Right lobe of liver (tissue), 6 donors: ENCODE results near the gene MYO5A. TPM values are rescaled to one million over a fixed set of nuclear protein-coding genes. Genes with fewer than 3 reads are reported as not detected.

Experiments used
- ATAC-seq, 4 donors: fragments of 200-7000 bp; cut with Tn5 transposase; one replicate each; pipeline ENCODE4 v1.9.1; 2020; ENCODE audit warnings: mild to moderate bottlenecking in 4 of 4, moderate library complexity in 4 of 4
- DNase-seq, 3 donors: peaks; one replicate each; pipeline ENCODE4 v3.0.0-alpha.2; 2020
- H3K27ac ChIP-seq, 3 donors: fragments of 200-600 bp; one replicate each; pipeline ENCODE4 v1.8.0; 2022
- H3K27me3 ChIP-seq, 2 donors: fragments of 200-600 bp; one replicate each; pipeline ENCODE4 v1.8.0; 2022
- H3K36me3 ChIP-seq, 4 donors: fragments of 200-600 bp; sonication (generic) in 1 of 4; one replicate each; pipeline versions ENCODE4 v1.5.1 to v1.8.0; 2017 to 2022; ENCODE audit warnings: control low read depth in 1 of 4
- H3K4me1 ChIP-seq, 4 donors: fragments of 200-600 bp; sonication (generic) in 1 of 4; one replicate each; pipeline versions ENCODE4 v1.5.1 to v1.8.0; 2017 to 2022; ENCODE audit warnings: control low read depth in 1 of 4
- H3K4me3 ChIP-seq, 3 donors: fragments of 200-600 bp; one replicate each; pipeline ENCODE4 v1.8.0; 2022
- H3K9me3 ChIP-seq, 4 donors: fragments of 200-600 bp; sonication (generic) in 1 of 4; one replicate each; pipeline versions ENCODE4 v1.5.1 to v1.8.0; 2017 to 2022; ENCODE audit warnings: control low read depth in 1 of 4
- CTCF ChIP-seq, 4 donors: fragments of 200-600 bp in 3 of 4; fragments of 450-650 bp in 1 of 4; IDR thresholded peaks; one replicate each; pipeline versions ENCODE4 v1.5.1 to v1.8.0; 2016 to 2022; ENCODE audit warnings: antibody characterized with exemption in 4 of 4, mild to moderate bottlenecking in 2 of 4
- POLR2A ChIP-seq: fragments of 450-650 bp; IDR thresholded peaks from one replicate; pipeline ENCODE4 v1.6.1; 2017; ENCODE audit warnings: antibody characterized with exemption, mild to moderate bottlenecking
- WGBS: methylation state at CpG from one replicate; pipeline ENCODE4 v1.1.6; 2018; ENCODE audit warnings: low coverage, low lambda C conversion rate; ENCODE audit not compliant: insufficient coverage; ENCODE audit errors: missing lambda C conversion rate; 5-methylcytosine and 5-hydroxymethylcytosine counted together
- intact Hi-C, 2 donors: fragments of 100-400 bp; cut with DNase I; formaldehyde crosslinking; loops; one replicate each; pipeline versions ENCODE4 v1.11.2 to v1.14.1; 2022
- total RNA-seq, 6 experiments: library from RNA; depleted of rRNA in 2 of 6; stranded (reverse); fragments of >200 nt in 2 of 6; fragmentation: NEBNext Ultra II Directional in 3 of 6; extraction: Animal tissue kit (Norgen Biotek cat#: 25700) in 3 of 6; gene quantifications; one replicate each; pipeline versions ENCODE4 v1.1.0 to v1.2.4, GENCODE V29; 2016 to 2023
- donor health status: DM: no; HTN: yes; CAD: no.
- donor health status: DM: no; HTN: no; CAD: no.
- donor health status: DM: no; HTN: no; CAD: no.
- donor health status: DM: no; HTN: yes; CAD: no.
- donor health status: DM: no; HTN: yes; CAD: no.

The MYO5A gene
- total RNA-seq, 6 experiments from 2014 or later, result 3.2 to 13.3 (median 5.0) TPM

DNA sequence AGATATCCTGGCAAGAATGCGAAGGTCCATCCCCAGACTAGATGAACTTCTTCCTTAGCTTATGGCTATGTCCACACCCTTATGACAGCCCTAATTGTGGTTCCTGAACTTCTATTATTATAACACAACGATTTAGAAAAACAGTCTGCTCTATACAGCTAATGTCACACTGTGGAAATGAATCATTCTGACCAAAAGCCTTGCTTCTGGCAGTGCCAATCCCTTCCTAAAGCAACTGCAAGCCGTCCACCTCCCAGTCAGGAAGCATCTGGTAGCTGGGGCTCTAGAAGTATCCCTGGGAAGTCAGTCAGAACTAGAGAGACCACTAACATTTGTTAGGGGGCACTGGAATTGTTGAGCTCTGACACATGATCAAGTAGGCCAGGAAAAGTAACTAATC lies 45.0 kb downstream of the MYO5A start:
- ATAC-seq, result peak in 2 of 4 donors; percentile 32 to 57
- WGBS, result 61% methylated on average over 3 of the region's 3 CpGs
- H3K27ac ChIP-seq, result no peak overlapping the region

GRCh38 chr15:52481915-52482314 lies 46.8 kb downstream of the MYO5A start:
- intact Hi-C loops, result no loop called here
- no peak for DNase-seq
- TF ChIP-seq POLR2A, result no peak
- no peak for TF ChIP-seq CTCF (IDR thresholded peaks at IDR 0.05)

More for the DNA sequence above, 45.0 kb downstream of the MYO5A start:
- DNase-seq, result no peak
- no peaks in the 10 kb centered on the region for H3K27me3 ChIP-seq
- H3K9me3 ChIP-seq, result no peaks in the 10 kb centered on the region
- intact Hi-C loops, result no loop called here
- TF ChIP-seq CTCF (IDR thresholded peaks at IDR 0.05) (no peak), POLR2A (no peak)
- H3K4me1 ChIP-seq, result no peaks in the 10 kb centered on the region
- H3K36me3 ChIP-seq, result no peaks in the 10 kb centered on the region
- no peak overlapping the region for H3K4me3 ChIP-seq

GRCh38 chr15:52480990-52481389 lies 47.7 kb downstream of the MYO5A start:
- ATAC-seq (no peak), DNase-seq (no peak)
- 78% methylated on average over 1 of the region's 1 CpG for WGBS
- Histone ChIP-seq H3K9me3 (no peaks in the 10 kb centered on the region), H3K27me3 (no peaks in the 10 kb centered on the region), H3K4me1 (no peaks in the 10 kb centered on the region), H3K27ac (no peak overlapping the region), H3K36me3 (no peaks in the 10 kb centered on the region), H3K4me3 (no peak overlapping the region)
- no peak for TF ChIP-seq POLR2A
- no peak for TF ChIP-seq CTCF (IDR thresholded peaks at IDR 0.05)
- intact Hi-C loops, result no loop called here

More at GRCh38 chr15:52481915-52482314, 46.8 kb downstream of the MYO5A start:
- peak; percentile 66 to 82 (median 73) for ATAC-seq
- 26% methylated on average over 3 of the region's 3 CpGs for WGBS
- Histone ChIP-seq H3K27me3 (no peaks in the 10 kb centered on the region), H3K27ac (no peak overlapping the region), H3K4me1 (no peaks in the 10 kb centered on the region), H3K9me3 (no peaks in the 10 kb centered on the region), H3K36me3 (no peaks in the 10 kb centered on the region), H3K4me3 (no peak overlapping the region)

GRCh38 chr15:52466716-52467115 lies 62.0 kb downstream of the MYO5A start:
- Histone ChIP-seq H3K27ac (no peak overlapping the region), H3K9me3 (no peaks in the 10 kb centered on the region), H3K4me1 (no peaks in the 10 kb centered on the region), H3K4me3 (no peak overlapping the region), H3K27me3 (no peaks in the 10 kb centered on the region), H3K36me3 (no peaks in the 10 kb centered on the region)
- TF ChIP-seq POLR2A, result no peak
- TF ChIP-seq CTCF (IDR thresholded peaks at IDR 0.05), result no peak
- intact Hi-C loops, result no loop called here
- 93% methylated on average over 2 of the region's 2 CpGs for WGBS
- ATAC-seq (no peak), DNase-seq (no peak)
